Loucy (cell line): ENCODE results near the gene U2AF2.

Source experiments
- CTCF ChIP-seq: fragments of 200-600 bp; sonication (generic); conservative IDR thresholded peaks from 2 replicates; pipeline ENCODE4 v1.5.1; 2014; ENCODE audit warnings: mild to moderate bottlenecking, antibody characterized with exemption, low read length
- EZH2phosphoT487 ChIP-seq: fragments of 200-600 bp; IDR thresholded peaks from 2 replicates; pipeline ENCODE4 v1.6.1; 2018; ENCODE audit warnings: antibody characterized with exemption, mild to moderate bottlenecking, moderate library complexity, borderline replicate concordance

GRCh38 chr19:55626350-55626749 lies 28.5 kb upstream of the U2AF2 start:
- TF ChIP-seq CTCF (no peak), EZH2phosphoT487 (no peak)
